ENCODE results near the gene CACHD1.

GRCh38 chr1:64511044-64511443 is 41.1 kb downstream of the CACHD1 start:
- TF ChIP-seq CTCF (conservative IDR thresholded peaks at IDR 0.05; ENCODE audit: low read depth, low read length), result no peak
- TF ChIP-seq RCOR1 (IDR thresholded peaks at IDR 0.05; ENCODE audit: insufficient replicate concordance, low read length), result no peak
- no peak for TF ChIP-seq POLR2A (IDR thresholded peaks at IDR 0.05; ENCODE audit: low read depth, low read length)
- TF ChIP-seq CEBPB (IDR thresholded peaks at IDR 0.05; ENCODE audit: low read depth, low read length), result no peak
- no peak for TF ChIP-seq USF2 (IDR thresholded peaks at IDR 0.05; ENCODE audit: low read depth, low read length)
- TF ChIP-seq MXI1 (IDR thresholded peaks at IDR 0.05; ENCODE audit: borderline replicate concordance, low read depth, low read length), result no peak
- TF ChIP-seq RFX5 (IDR thresholded peaks at IDR 0.05; ENCODE audit: low read depth, low read length), result no peak
- TF ChIP-seq RAD21 (IDR thresholded peaks at IDR 0.05; ENCODE audit: low read length), result no peak
- TF ChIP-seq MAZ (IDR thresholded peaks at IDR 0.05; ENCODE audit: borderline replicate concordance, low read depth, low read length), result no peak
- TF ChIP-seq BHLHE40 (IDR thresholded peaks at IDR 0.05; ENCODE audit: low read depth, low read length), result no peak
- no peak for TF ChIP-seq MAFK (IDR thresholded peaks at IDR 0.05; ENCODE audit: low read depth, low read length)
